Endometrial microvascular endothelial cells (primary cell): Measurements from ENCODE around the gene DCAKD. TPM values are rescaled to one million over a fixed set of nuclear protein-coding genes. Genes with fewer than 3 reads are reported as not detected.

Source experiments
- in situ Hi-C: cut with HindIII; loops from 2 replicates; pipeline ENCODE4 v1.10.0; 2017; ENCODE audit warnings: low sequenced_read_pairs, low pct_unique_long_range_greater_than_20kb; ENCODE audit errors: inconsistent ontology term
- total RNA-seq: library from RNA; depleted of rRNA; stranded (reverse); fragments of >200 nt; gene quantifications from one replicate; pipeline ENCODE4 v1.2.3, GENCODE V29; 2015; ENCODE audit errors: inconsistent ontology term

The DCAKD gene
- total RNA-seq, 1 donor from 2014 or later: 40.8 TPM

GRCh38 chr17:45036691-45037090 lies 14.7 kb downstream of the DCAKD start:
- in situ Hi-C loops: no loop called here

- in situ Hi-C loops: no loop called here
Observed at GRCh38 chr17:45035848-45036247, 15.6 kb downstream of the DCAKD start.

- in situ Hi-C loops: no loop called here
Observed at GRCh38 chr17:45034599-45034998, 16.8 kb downstream of the DCAKD start.

GRCh38 chr17:45032174-45032541 lies 19.3 kb downstream of the DCAKD start:
- in situ Hi-C loops: no loop called here

GRCh38 chr17:45031231-45032173 lies 19.9 kb downstream of the DCAKD start:
- in situ Hi-C loops: no loop called here

GRCh38 chr17:45030733-45031132 lies 20.7 kb downstream of the DCAKD start:
- in situ Hi-C loops: no loop called here

GRCh38 chr17:45029758-45030423 lies 21.5 kb downstream of the DCAKD start:
- in situ Hi-C loops: no loop called here

GRCh38 chr17:45029096-45029495 lies 22.3 kb downstream of the DCAKD start:
- in situ Hi-C loops: no loop called here

GRCh38 chr17:45022655-45023339 lies 28.6 kb downstream of the DCAKD start:
- in situ Hi-C loops: no loop called here

GRCh38 chr17:45022288-45022648 lies 29.2 kb downstream of the DCAKD start:
- in situ Hi-C loops: no loop called here

GRCh38 chr17:45021607-45022287 lies 29.7 kb downstream of the DCAKD start:
- in situ Hi-C loops: no loop called here

GRCh38 chr17:45020354-45021138 lies 30.9 kb downstream of the DCAKD start:
- in situ Hi-C loops: no loop called here

- in situ Hi-C loops: no loop called here
Observed at GRCh38 chr17:45018848-45019711, 32.4 kb downstream of the DCAKD start.

- in situ Hi-C loops: no loop called here
Observed at GRCh38 chr17:45018514-45018847, 33.0 kb downstream of the DCAKD start.

- in situ Hi-C loops: no loop called here
Observed at GRCh38 chr17:45016823-45017222, 34.6 kb downstream of the DCAKD start.

GRCh38 chr17:45016237-45016636 lies 35.2 kb downstream of the DCAKD start:
- in situ Hi-C loops: no loop called here

GRCh38 chr17:45013021-45013997 lies 38.1 kb downstream of the DCAKD start:
- in situ Hi-C loops: no loop called here
